Osteocyte (in vitro differentiated cells): ENCODE results near the gene C18orf32. TPM values are rescaled to one million over a fixed set of nuclear protein-coding genes. Genes with fewer than 3 reads are reported as not detected.
"Not testable (repeated sequence)": the region's sequence is repeated elsewhere in the genome, so short reads cannot be mapped to it uniquely, and the experiment has no call there.

Source experiments
- DNase-seq: peaks from one replicate; pipeline ENCODE4 v3.0.0; 2021; ENCODE audit warnings: mixed read lengths; ENCODE audit not compliant: unreplicated experiment; ENCODE audit errors: extremely low spot score
- H3K27ac Mint-ChIP-seq: one replicate; pipeline ENCODE4 v1.8.0; 2021; ENCODE audit warnings: mild to moderate bottlenecking, mixed read lengths; ENCODE audit not compliant: unreplicated experiment
- H3K27me3 Mint-ChIP-seq: one replicate; pipeline ENCODE4 v1.8.0; 2021; ENCODE audit warnings: mixed read lengths; ENCODE audit not compliant: unreplicated experiment
- H3K36me3 Mint-ChIP-seq: one replicate; pipeline ENCODE4 v1.8.0; 2021; ENCODE audit warnings: mixed read lengths; ENCODE audit not compliant: unreplicated experiment
- H3K4me1 Mint-ChIP-seq: one replicate; pipeline ENCODE4 v1.8.0; 2021; ENCODE audit warnings: mixed read lengths; ENCODE audit not compliant: unreplicated experiment
- H3K4me3 Mint-ChIP-seq: one replicate; pipeline ENCODE4 v1.8.0; 2021; ENCODE audit warnings: mild to moderate bottlenecking, moderate library complexity, mixed read lengths; ENCODE audit not compliant: unreplicated experiment
- H3K9me3 Mint-ChIP-seq: one replicate; pipeline ENCODE4 v1.8.0; 2021; ENCODE audit warnings: mixed read lengths; ENCODE audit not compliant: unreplicated experiment
- CTCF ChIP-seq: fragments of 200-600 bp; sonication (generic); IDR thresholded peaks from 2 replicates; pipeline ENCODE4 v1.5.0; 2021; ENCODE audit warnings: antibody characterized with exemption, mild to moderate bottlenecking, moderate library complexity
- total RNA-seq: library from RNA; stranded (reverse); gene quantifications from 2 replicates; pipeline ENCODE4 v1.2.1, GENCODE V29; 2021

The C18orf32 gene
- total RNA-seq, 1 donor from 2014 or later: 47.8 TPM

GRCh38 chr18:49514577-49514976, 27.5 kb upstream of the C18orf32 start:
- no peak overlapping the region for H3K4me3 Mint-ChIP-seq
- H3K36me3 Mint-ChIP-seq: no peaks in the 10 kb centered on the region
- peaks cover 2% of the 10 kb centered on the region for H3K27me3 Mint-ChIP-seq
- no peaks in the 10 kb centered on the region for H3K4me1 Mint-ChIP-seq
- H3K27ac Mint-ChIP-seq: no peak overlapping the region
- no peaks in the 10 kb centered on the region for H3K9me3 Mint-ChIP-seq
- no peak for TF ChIP-seq CTCF
- DNase-seq: no peak

- H3K27me3 Mint-ChIP-seq: peaks cover 10% of the 10 kb centered on the region
- not testable (repeated sequence) for H3K36me3 Mint-ChIP-seq, H3K9me3 Mint-ChIP-seq, DNase-seq, H3K4me1 Mint-ChIP-seq, H3K27ac Mint-ChIP-seq, H3K4me3 Mint-ChIP-seq
These were observed 25.8 kb upstream of the C18orf32 start for GRCh38 chr18:49512876-49513275.

DNA sequence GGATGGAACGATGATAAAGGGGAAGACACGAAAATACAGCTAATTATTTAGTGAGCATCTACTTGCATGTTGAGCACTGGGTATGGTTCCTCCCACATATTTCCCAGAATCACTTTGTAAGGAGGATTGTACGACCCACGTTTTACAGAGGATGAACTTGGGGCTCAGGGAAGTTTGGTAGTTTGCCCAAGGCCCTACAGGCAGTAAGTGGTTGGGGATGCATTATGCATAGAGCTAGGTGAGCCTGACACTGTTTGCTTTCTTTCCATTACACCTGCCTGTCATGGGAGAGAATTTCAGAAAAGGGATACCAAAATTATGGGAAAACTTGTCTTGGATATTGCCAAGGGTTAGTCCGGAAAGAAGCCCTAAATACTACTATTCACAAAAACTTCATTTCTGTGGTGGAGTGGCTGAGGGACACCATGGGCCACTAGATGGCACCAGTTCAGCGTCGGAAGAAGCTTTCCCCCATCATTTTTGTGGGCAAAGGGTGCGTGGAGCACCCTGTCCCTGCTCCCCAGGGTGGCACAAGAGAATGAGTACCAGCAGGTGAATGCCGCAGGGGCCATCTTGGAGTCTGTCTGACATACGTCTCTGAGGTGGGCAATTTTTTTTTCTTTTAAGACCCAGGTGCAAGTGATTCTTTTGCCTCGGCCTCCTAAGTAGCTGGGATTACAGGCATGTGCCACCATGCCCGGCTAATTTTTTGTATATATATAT, 23.5 kb upstream of the C18orf32 start:
- no peak for DNase-seq
- Mint-ChIP-seq H3K27me3 (peaks cover 23% of the 10 kb centered on the region), H3K27ac (no peak overlapping the region), H3K9me3 (no peaks in the 10 kb centered on the region), H3K4me1 (no peaks in the 10 kb centered on the region), H3K4me3 (no peak overlapping the region), H3K36me3 (no peaks in the 10 kb centered on the region)
- peak; percentile 91 for TF ChIP-seq CTCF

- peaks cover 28% of the 10 kb centered on the region for H3K27me3 Mint-ChIP-seq
- DNase-seq, H3K9me3 Mint-ChIP-seq, H3K36me3 Mint-ChIP-seq, H3K4me1 Mint-ChIP-seq, H3K27ac Mint-ChIP-seq, H3K4me3 Mint-ChIP-seq: not testable (repeated sequence)
These were observed 19.4 kb upstream of the C18orf32 start for GRCh38 chr18:49506438-49506837.

GRCh38 chr18:49503931-49504330, 16.9 kb upstream of the C18orf32 start:
- peaks cover 4% of the 10 kb centered on the region for H3K4me1 Mint-ChIP-seq
- H3K9me3 Mint-ChIP-seq: no peaks in the 10 kb centered on the region
- H3K27ac Mint-ChIP-seq: no peak overlapping the region
- peaks cover 34% of the 10 kb centered on the region for H3K27me3 Mint-ChIP-seq
- no peak for DNase-seq
- no peak overlapping the region for H3K4me3 Mint-ChIP-seq
- no peaks in the 10 kb centered on the region for H3K36me3 Mint-ChIP-seq
- TF ChIP-seq CTCF: no peak

DNA sequence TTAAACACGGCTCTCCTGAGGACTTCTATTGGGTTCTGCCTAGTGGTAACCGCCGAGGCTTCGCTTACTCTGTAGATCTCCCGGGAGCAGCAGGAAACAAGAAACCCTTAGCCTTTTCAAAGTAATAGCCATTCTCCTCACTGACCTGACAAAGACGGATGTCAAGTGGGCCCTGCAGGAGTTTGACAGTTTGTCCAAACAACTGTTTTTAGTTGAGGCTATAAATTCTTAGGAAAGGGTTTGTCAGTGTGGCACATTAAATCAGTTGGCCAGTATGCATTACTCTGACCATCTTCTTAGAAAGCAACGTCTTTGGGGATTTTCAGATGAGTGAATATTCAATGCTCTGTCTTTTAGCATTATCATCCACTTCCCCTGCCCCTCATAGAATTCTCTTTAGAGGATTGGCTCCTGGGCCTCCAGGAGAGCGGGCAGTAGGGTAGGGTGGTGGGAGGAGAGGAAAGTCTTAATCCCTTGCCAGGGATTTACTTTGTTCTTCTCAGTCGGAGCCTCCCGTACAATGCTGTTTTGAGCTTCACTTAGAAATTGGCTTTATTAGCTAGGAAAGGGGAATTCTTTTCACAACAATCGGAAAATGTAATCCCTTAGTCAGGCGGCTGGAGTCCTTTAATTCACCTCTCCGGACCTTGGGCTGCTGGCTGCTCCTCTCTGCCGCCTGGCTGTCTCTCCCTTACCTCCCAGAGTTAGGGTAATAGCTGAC, 13.3 kb upstream of the C18orf32 start:
- no peak overlapping the region for H3K27ac Mint-ChIP-seq
- TF ChIP-seq CTCF: no peak
- no peaks in the 10 kb centered on the region for H3K36me3 Mint-ChIP-seq
- no peak overlapping the region for H3K4me3 Mint-ChIP-seq
- peaks cover 5% of the 10 kb centered on the region for H3K4me1 Mint-ChIP-seq
- H3K9me3 Mint-ChIP-seq: no peaks in the 10 kb centered on the region
- DNase-seq: no peak
- H3K27me3 Mint-ChIP-seq: peaks cover 19% of the 10 kb centered on the region
